GM06990 (cell line): ENCODE measurements around the gene CDK2.
"Not testable (repeated sequence)": the region's sequence is repeated elsewhere in the genome, so short reads cannot be mapped to it uniquely, and the experiment has no call there.

Experiments used
- DNase-seq: peaks from one replicate; pipeline ENCODE4 v3.0.0-alpha.2; 2011; ENCODE audit not compliant: insufficient read length; ENCODE audit errors: extremely low read depth
- H3K27me3 ChIP-seq: replicated peaks from 2 replicates; pipeline ENCODE4 v1.6.0; 2011; ENCODE audit warnings: low read length; ENCODE audit not compliant: control insufficient read depth, insufficient read depth
- H3K36me3 ChIP-seq: 2 replicates; pipeline ENCODE4 v1.5.1; 2011; ENCODE audit warnings: low read length; ENCODE audit not compliant: control insufficient read depth, insufficient read depth
- H3K4me3 ChIP-seq: replicated peaks from 2 replicates; pipeline ENCODE4 v1.5.1; 2011; ENCODE audit warnings: low read depth, mild to moderate bottlenecking, control low read depth, low read length
- TF ChIP-seq, protein P1 (sequence below): IDR thresholded peaks from 2 replicates; pipeline ENCODE4 v1.5.1; 2011; ENCODE audit warnings: low read length, control low read depth, mild to moderate bottlenecking, inconsistent platforms; ENCODE audit not compliant: insufficient read depth, poor library complexity, severe bottlenecking

CDK2 gene

GRCh38 chr12:55997535-55997859 lies 30.9 kb downstream of the CDK2 start:
- no peaks in the 10 kb centered on the region for H3K27me3 ChIP-seq
- TF ChIP-seq, protein P1, sequence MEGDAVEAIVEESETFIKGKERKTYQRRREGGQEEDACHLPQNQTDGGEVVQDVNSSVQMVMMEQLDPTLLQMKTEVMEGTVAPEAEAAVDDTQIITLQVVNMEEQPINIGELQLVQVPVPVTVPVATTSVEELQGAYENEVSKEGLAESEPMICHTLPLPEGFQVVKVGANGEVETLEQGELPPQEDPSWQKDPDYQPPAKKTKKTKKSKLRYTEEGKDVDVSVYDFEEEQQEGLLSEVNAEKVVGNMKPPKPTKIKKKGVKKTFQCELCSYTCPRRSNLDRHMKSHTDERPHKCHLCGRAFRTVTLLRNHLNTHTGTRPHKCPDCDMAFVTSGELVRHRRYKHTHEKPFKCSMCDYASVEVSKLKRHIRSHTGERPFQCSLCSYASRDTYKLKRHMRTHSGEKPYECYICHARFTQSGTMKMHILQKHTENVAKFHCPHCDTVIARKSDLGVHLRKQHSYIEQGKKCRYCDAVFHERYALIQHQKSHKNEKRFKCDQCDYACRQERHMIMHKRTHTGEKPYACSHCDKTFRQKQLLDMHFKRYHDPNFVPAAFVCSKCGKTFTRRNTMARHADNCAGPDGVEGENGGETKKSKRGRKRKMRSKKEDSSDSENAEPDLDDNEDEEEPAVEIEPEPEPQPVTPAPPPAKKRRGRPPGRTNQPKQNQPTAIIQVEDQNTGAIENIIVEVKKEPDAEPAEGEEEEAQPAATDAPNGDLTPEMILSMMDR, result no peak
- no peak for DNase-seq
- H3K36me3 ChIP-seq, result peaks cover 13% of the 10 kb centered on the region
- H3K4me3 ChIP-seq, result peak overlapping the region; percentile 82

DNA sequence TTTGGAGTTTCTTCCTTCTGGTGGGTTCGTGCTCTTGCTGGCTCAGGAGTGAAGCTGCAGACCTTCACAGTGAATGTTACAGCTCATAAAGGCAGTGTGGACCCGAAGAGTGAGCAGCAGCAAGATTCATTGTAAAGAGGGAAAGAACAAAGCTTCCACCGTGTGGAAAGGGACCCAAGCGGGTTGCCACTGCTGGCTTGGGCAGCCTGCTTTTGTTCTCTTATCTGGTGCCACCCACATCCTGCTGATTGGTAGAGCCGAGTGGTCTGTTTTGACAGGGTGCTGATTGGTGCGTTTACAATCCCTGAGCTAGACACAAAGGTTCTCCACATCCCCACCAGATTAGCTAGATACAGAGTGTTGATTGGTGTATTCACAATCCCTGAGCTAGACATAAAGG lies 32.9 kb downstream of the CDK2 start:
- not testable (repeated sequence) for H3K36me3 ChIP-seq, DNase-seq, H3K27me3 ChIP-seq, H3K4me3 ChIP-seq

GRCh38 chr12:55999999-56000540 lies 33.4 kb downstream of the CDK2 start:
- not testable (repeated sequence) for DNase-seq, H3K4me3 ChIP-seq, H3K36me3 ChIP-seq, H3K27me3 ChIP-seq

GRCh38 chr12:56001487-56002100 lies 35.0 kb downstream of the CDK2 start:
- no peak for DNase-seq
- no peak overlapping the region for H3K4me3 ChIP-seq
- H3K27me3 ChIP-seq, result no peaks in the 10 kb centered on the region
- TF ChIP-seq, protein P1, result no peak
- H3K36me3 ChIP-seq, result peaks cover 9% of the 10 kb centered on the region

DNA sequence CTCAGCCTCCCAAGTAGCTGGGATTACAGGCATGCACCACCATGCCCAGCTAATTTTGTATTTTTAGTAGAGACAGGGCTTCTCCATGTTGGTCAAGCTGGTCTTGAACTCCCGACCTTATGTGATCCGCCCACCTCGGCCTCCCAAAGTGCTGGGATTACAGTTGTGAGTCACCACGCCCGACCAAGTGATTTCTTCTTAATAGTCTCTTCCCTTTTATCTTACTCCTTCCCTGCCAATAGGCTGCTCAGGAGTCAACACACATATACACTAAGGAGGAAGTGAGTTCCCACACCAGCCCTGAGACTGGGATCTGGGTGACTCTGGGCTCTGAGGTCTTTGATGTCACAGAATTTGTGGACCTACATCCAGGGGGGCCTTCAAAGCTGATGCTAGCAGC lies 36.7 kb downstream of the CDK2 start:
- DNase-seq, H3K4me3 ChIP-seq, H3K36me3 ChIP-seq, H3K27me3 ChIP-seq: not testable (repeated sequence)

DNA sequence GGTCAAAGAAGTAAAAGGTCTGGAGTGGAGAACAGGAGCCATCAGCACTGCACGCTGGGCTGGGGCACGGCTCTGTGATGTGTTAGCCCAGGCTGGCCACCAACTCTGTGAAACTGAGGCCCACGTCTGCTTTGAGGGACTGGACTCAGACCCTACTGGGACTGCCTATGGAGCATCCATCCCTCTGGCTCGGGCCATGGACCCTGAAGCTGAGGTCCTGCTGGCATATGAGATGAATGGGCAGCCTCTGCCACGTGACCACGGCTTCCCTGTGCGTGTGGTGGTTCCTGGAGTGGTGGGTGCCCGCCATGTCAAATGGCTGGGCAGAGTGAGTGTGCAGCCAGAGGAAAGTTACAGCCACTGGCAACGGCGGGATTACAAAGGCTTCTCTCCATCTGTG lies 37.6 kb downstream of the CDK2 start:
- no peak for DNase-seq
- no peak overlapping the region for H3K4me3 ChIP-seq
- peaks cover 9% of the 10 kb centered on the region for H3K36me3 ChIP-seq
- TF ChIP-seq, protein P1, result no peak
- H3K27me3 ChIP-seq, result no peaks in the 10 kb centered on the region

DNA sequence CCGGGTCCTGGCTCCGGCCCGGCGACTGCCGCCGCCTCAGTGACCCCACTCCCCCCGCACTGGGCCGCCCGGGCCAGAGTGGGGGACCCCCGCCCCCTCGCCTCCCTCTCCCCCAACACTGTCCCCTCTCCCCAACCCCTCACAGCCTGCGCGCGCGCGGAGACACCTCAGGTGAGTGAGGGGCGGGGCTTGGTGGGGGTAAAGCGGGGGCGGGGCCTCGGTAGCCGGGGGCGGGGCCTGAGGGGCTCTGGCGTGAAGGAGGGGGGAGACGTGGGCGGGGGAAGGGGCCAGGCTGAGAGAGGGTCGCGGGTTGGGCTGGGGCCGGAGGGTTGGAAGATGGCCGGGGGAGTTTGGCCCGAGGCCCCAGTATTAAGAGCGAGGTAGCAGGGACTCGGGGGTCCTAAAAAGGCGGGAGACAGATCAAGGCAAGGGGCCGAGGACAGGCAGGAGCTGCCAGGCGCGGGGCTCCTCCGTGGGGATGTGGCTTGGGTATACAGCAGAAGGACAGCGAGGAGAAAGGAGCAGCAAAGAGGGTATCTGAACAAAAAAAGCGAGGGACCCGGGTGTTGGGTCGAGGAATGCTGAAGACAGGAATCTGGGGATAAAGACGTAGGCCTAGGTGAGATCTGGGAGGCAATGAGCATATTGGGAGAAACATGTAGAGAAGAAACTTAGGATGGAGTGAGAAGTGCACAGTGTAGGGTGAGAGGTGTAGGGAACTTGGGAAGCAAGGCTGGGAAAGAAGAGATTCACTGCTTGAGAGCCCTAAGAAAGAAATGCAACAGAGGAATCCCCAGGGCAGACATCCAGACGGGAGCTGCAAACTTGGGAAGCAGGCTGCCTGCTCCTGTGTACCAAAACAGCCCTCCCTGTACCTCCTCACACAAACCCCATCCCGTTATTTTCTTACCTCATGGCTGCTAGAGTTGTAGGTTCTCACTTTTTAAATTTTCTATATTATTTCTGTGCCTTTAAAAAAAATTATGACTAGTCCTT lies 41.2 kb downstream of the CDK2 start:
- Histone ChIP-seq H3K36me3 (peaks cover 4% of the 10 kb centered on the region), H3K27me3 (no peaks in the 10 kb centered on the region), H3K4me3 (peak overlapping the region; percentile 75)
- TF ChIP-seq, protein P1, result no peak
- peak; percentile 54 for DNase-seq
